ENCODE measurements around the gene FAM53C.
A peak's percentile ranks its signal among the peaks of the same experiment; 100 is the strongest.

Gene FAM53C

DNA sequence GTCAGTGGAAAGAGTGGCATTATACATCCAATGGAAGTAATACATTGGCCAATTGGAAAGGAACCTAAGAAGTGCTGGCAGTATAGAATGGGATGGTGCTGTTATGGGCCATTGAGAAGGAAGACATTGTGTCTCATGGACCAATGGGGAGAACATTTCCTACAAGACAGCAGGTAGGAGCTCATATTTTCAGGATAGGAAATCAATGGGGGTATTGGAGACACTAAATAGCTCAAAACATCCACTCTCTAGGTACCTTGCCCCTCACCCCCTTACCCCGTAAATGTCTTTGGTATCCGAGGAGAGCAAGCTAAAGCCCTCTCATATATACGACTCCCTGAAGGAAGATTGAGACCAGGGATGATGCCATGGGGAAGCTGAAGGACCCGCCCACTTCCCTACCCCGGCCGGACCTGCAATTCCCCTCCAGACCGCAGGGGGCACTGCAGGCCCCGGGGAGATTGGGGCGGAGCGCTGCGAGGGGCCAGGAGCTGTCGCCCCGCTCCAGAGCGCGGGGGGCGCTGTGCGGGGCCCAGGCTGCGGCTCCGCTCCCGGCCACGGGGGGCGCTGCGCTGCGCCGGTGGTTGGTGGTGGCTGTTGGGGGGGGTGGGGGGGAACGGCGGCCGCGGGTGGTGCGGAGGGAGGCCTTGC is 14.1 kb downstream of the FAM53C start, which contains the start of gene KDM3B:
Gene KDM3B (plus strand): TSS at position 615 of the 651 bp plus-strand sequence. CDS start 111 bp downstream, outside the sequence.
- peak within 1 kb of the TSS; percentile 97 for H3K9ac ChIP-seq (ENCODE audit: low read depth, low read length)
- H3K4me1 ChIP-seq (ENCODE audit: control insufficient read depth, insufficient read depth, low read length), result peaks cover 28% of the 10 kb centered on the region
- peak within 1 kb of the TSS; percentile 77 for H3K4me2 ChIP-seq (ENCODE audit: low read length)
- H3K9me3 ChIP-seq (replicated peaks; ENCODE audit: low read length), result peaks cover 5% of the 10 kb centered on the region
- H3K36me3 ChIP-seq (ENCODE audit: insufficient read depth, low read length), result peaks cover 21% of the 10 kb centered on the region
- peak within 1 kb of the TSS; percentile 94 for H3K4me3 ChIP-seq (ENCODE audit: low read length)
- no peaks in the 10 kb centered on the region for H3K27me3 ChIP-seq (ENCODE audit: control insufficient read depth, insufficient read depth, low read length)

- H3K4me2 ChIP-seq (ENCODE audit: low read length), result peak overlapping the region; percentile 77
- H3K4me1 ChIP-seq (ENCODE audit: control insufficient read depth, insufficient read depth, low read length), result peaks cover 28% of the 10 kb centered on the region
- H3K9me3 ChIP-seq (replicated peaks; ENCODE audit: low read length), result peaks cover 5% of the 10 kb centered on the region
- H3K4me3 ChIP-seq (ENCODE audit: low read length), result peak overlapping the region; percentile 94
- peaks cover 14% of the 10 kb centered on the region for H3K36me3 ChIP-seq (ENCODE audit: insufficient read depth, low read length)
- H3K27me3 ChIP-seq (ENCODE audit: control insufficient read depth, insufficient read depth, low read length), result no peaks in the 10 kb centered on the region
- peak overlapping the region; percentile 97 for H3K9ac ChIP-seq (ENCODE audit: low read depth, low read length)
Measured at GRCh38 chr5:138352722-138353559, 14.9 kb downstream of the FAM53C start.

DNA sequence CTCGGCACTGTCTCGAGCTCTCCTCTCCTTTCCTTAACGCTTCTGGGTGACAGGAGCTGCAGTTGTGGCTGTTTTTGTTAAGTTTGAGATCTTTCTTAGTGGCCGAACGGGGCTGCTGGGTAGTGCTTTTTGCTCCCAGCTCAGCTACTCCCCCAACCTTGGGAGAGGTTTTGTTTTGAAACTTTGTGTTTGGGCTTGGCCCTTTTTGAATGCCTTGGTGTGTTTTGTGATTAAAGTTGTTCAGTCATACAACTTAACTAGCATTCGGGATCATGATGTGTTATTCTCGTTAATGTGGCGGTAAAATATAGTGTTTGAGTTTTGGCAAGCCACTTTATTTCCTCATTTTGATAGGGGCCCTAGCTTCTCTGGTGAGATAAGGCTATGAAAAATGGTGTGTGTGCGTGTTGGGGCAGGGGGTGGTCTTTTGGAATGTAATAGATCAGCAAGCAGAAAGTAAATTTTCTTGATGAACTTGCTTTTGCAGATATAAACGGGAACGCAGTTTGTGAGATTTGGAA is 15.6 kb downstream of the FAM53C start:
- Histone ChIP-seq H3K9ac (ENCODE audit: low read depth, low read length) (peak overlapping the region; percentile 97), H3K36me3 (ENCODE audit: insufficient read depth, low read length) (peaks cover 7% of the 10 kb centered on the region), H3K4me2 (ENCODE audit: low read length) (peak overlapping the region; percentile 77), H3K27me3 (ENCODE audit: control insufficient read depth, insufficient read depth, low read length) (no peaks in the 10 kb centered on the region), H3K9me3 (replicated peaks; ENCODE audit: low read length) (peaks cover 5% of the 10 kb centered on the region), H3K4me3 (ENCODE audit: low read length) (peak overlapping the region; percentile 94), H3K4me1 (ENCODE audit: control insufficient read depth, insufficient read depth, low read length) (peaks cover 28% of the 10 kb centered on the region)

DNA sequence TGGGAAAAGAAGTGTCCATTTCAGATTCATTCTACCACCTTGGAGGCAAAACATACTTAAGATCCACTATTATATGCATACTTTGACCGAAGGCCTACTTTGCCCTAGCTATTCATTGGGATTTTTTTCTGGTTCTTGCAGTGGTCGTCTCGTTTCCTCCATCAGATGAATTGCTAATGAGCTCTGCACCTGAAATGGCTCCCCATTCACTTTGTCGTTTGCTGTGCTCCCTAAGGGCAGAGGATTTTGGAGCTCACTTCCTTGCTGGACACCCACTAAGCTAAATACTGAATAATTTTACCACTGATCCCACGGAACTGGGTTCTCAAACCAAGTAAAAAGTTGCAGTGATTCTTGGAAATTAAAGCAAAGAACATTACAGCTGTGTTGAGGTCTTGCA is 16.3 kb downstream of the FAM53C start:
- Histone ChIP-seq H3K27me3 (ENCODE audit: control insufficient read depth, insufficient read depth, low read length) (no peaks in the 10 kb centered on the region), H3K4me2 (ENCODE audit: low read length) (peak overlapping the region; percentile 77), H3K4me1 (ENCODE audit: control insufficient read depth, insufficient read depth, low read length) (peaks cover 28% of the 10 kb centered on the region), H3K4me3 (ENCODE audit: low read length) (peak overlapping the region; percentile 94), H3K36me3 (ENCODE audit: insufficient read depth, low read length) (no peaks in the 10 kb centered on the region), H3K9me3 (replicated peaks; ENCODE audit: low read length) (peaks cover 5% of the 10 kb centered on the region), H3K9ac (ENCODE audit: low read depth, low read length) (peak overlapping the region; percentile 97)

DNA sequence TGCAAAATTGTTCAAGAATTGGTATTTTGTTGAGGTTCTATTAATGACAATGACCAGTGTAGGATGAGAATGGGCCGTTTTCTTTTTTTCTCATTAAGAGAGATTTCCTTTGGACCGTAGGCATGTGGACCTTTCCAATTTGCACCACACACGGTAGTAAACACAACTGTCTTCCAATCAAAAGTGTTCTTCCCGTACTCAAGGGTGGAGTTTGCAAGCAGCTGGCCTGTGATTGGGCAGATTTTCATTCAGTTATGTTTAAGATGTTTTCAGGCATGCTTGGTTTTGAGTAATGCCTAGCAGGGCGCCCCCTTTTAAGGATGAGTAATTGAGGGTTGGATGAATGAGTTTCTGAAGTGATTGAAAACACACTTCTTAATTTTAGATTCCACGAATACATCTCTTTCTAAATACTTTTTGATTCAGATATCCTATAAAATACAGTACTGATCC is 16.9 kb downstream of the FAM53C start:
- Histone ChIP-seq H3K9ac (ENCODE audit: low read depth, low read length) (peak overlapping the region; percentile 97), H3K9me3 (replicated peaks; ENCODE audit: low read length) (peaks cover 5% of the 10 kb centered on the region), H3K4me3 (ENCODE audit: low read length) (peak overlapping the region; percentile 94), H3K4me1 (ENCODE audit: control insufficient read depth, insufficient read depth, low read length) (peaks cover 28% of the 10 kb centered on the region), H3K36me3 (ENCODE audit: insufficient read depth, low read length) (no peaks in the 10 kb centered on the region), H3K27me3 (ENCODE audit: control insufficient read depth, insufficient read depth, low read length) (no peaks in the 10 kb centered on the region), H3K4me2 (ENCODE audit: low read length) (peak overlapping the region; percentile 77)

GRCh38 chr5:138359621-138360020 is 21.6 kb downstream of the FAM53C start:
- Histone ChIP-seq H3K9ac (ENCODE audit: low read depth, low read length) (no peak overlapping the region), H3K36me3 (ENCODE audit: insufficient read depth, low read length) (no peaks in the 10 kb centered on the region)

DNA sequence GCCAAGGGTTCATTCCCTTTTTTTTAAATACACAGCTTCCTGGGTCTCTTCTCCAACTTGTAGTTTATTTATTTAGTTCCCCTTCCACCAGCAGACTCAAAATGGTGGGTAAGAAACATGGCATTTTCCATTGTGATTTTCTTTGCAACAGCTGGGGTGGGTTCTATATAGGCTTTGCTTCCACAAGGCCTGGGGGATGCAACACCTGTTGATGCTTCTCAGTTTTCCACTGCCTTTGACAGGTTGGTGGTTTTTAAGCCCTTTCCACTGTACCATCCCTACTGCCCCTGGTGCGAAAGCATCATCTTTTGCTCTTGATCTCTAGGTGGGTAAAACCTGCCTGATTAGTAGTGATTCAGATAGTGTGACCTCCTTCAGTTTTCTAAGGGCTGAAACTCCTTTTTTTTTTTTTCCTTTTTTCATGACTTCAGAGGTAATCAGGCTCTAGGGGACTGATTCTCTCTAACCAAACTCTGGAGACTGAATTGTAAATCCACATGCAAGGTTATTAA is 22.9 kb downstream of the FAM53C start:
- Histone ChIP-seq H3K36me3 (ENCODE audit: insufficient read depth, low read length) (no peaks in the 10 kb centered on the region), H3K27me3 (ENCODE audit: control insufficient read depth, insufficient read depth, low read length) (no peaks in the 10 kb centered on the region), H3K4me3 (ENCODE audit: low read length) (no peak overlapping the region), H3K9me3 (replicated peaks; ENCODE audit: low read length) (no peaks in the 10 kb centered on the region), H3K4me1 (ENCODE audit: control insufficient read depth, insufficient read depth, low read length) (no peaks in the 10 kb centered on the region), H3K4me2 (ENCODE audit: low read length) (no peak overlapping the region), H3K9ac (ENCODE audit: low read depth, low read length) (no peak overlapping the region)

More at GRCh38 chr5:138359621-138360020, 21.6 kb downstream of the FAM53C start:
- Histone ChIP-seq H3K9me3 (replicated peaks; ENCODE audit: low read length) (no peaks in the 10 kb centered on the region), H3K4me1 (ENCODE audit: control insufficient read depth, insufficient read depth, low read length) (peaks cover 8% of the 10 kb centered on the region), H3K27me3 (ENCODE audit: control insufficient read depth, insufficient read depth, low read length) (no peaks in the 10 kb centered on the region), H3K4me2 (ENCODE audit: low read length) (no peak overlapping the region), H3K4me3 (ENCODE audit: low read length) (no peak overlapping the region)

- Histone ChIP-seq H3K27me3 (ENCODE audit: control insufficient read depth, insufficient read depth, low read length) (no peaks in the 10 kb centered on the region), H3K36me3 (ENCODE audit: insufficient read depth, low read length) (no peaks in the 10 kb centered on the region), H3K4me3 (ENCODE audit: low read length) (no peak overlapping the region), H3K9ac (ENCODE audit: low read depth, low read length) (no peak overlapping the region), H3K4me2 (ENCODE audit: low read length) (no peak overlapping the region), H3K9me3 (replicated peaks; ENCODE audit: low read length) (no peaks in the 10 kb centered on the region), H3K4me1 (ENCODE audit: control insufficient read depth, insufficient read depth, low read length) (peaks cover 2% of the 10 kb centered on the region)
Measured at GRCh38 chr5:138364576-138364975, 26.5 kb downstream of the FAM53C start.

DNA sequence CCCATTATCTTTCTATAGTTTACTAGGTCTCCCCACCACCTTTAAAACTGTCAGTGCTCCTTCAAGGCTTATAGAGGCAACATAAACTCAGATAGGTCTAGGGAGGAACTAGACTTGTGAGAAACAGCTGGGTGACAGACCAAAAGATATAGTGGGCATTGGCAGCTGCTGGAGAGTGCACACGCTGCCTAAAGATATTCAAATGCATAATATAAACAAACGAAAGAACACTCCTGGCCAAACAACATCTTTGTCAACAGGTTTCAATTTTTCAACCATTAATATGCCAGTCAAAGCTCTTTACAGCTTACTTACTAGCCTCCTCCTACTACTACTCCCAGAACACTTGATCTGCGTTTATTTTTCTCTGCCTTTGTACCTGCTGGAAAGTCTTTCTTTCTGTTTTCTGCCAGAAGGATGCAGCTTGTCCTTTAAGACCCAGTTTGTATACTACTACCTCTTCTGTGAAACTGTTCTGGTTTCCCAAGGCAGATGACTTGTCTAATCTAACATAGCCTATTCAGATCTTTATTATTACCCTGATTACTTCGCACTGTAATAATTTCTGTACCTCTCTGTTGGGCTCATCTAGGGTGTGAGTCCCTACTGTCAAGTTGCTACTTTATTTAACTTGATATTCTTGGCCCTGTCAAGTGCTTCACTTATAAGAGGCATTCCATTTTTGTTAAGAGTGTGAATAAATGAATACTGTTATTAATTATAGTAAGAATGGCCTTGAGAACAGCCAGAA is 28.7 kb downstream of the FAM53C start:
- H3K4me3 ChIP-seq (ENCODE audit: low read length), result no peak overlapping the region
- no peaks in the 10 kb centered on the region for H3K36me3 ChIP-seq (ENCODE audit: insufficient read depth, low read length)
- H3K9ac ChIP-seq (ENCODE audit: low read depth, low read length), result no peak overlapping the region
- no peaks in the 10 kb centered on the region for H3K9me3 ChIP-seq (replicated peaks; ENCODE audit: low read length)
- H3K4me1 ChIP-seq (ENCODE audit: control insufficient read depth, insufficient read depth, low read length), result peaks cover 6% of the 10 kb centered on the region
- no peak overlapping the region for H3K4me2 ChIP-seq (ENCODE audit: low read length)
- H3K27me3 ChIP-seq (ENCODE audit: control insufficient read depth, insufficient read depth, low read length), result no peaks in the 10 kb centered on the region

DNA sequence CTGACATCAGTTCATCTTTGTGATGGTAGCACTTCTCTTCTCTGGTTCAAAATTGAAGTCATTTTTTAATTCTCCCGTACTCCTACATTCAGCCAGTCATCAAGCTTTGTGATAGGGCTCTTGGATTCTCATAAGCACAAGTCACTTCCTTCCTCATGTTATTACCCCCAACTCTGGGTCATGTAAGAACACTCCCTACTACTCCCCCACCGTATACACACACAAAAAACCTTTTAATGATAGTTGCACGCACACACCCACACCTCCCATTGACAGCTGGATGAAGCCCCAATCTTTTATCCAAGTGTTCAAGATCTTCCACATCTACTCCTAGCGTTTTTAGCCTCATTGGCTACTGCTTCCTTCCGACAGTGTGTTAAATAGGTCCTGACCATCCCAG is 31.2 kb downstream of the FAM53C start:
- Histone ChIP-seq H3K4me1 (ENCODE audit: control insufficient read depth, insufficient read depth, low read length) (peaks cover 6% of the 10 kb centered on the region), H3K9me3 (replicated peaks; ENCODE audit: low read length) (no peaks in the 10 kb centered on the region), H3K36me3 (ENCODE audit: insufficient read depth, low read length) (no peaks in the 10 kb centered on the region), H3K4me2 (ENCODE audit: low read length) (no peak overlapping the region), H3K4me3 (ENCODE audit: low read length) (no peak overlapping the region), H3K27me3 (ENCODE audit: control insufficient read depth, insufficient read depth, low read length) (no peaks in the 10 kb centered on the region), H3K9ac (ENCODE audit: low read depth, low read length) (no peak overlapping the region)

GRCh38 chr5:138369706-138370105 is 31.6 kb downstream of the FAM53C start:
- Histone ChIP-seq H3K9me3 (replicated peaks; ENCODE audit: low read length) (no peaks in the 10 kb centered on the region), H3K4me3 (ENCODE audit: low read length) (no peak overlapping the region), H3K36me3 (ENCODE audit: insufficient read depth, low read length) (no peaks in the 10 kb centered on the region), H3K9ac (ENCODE audit: low read depth, low read length) (no peak overlapping the region), H3K4me1 (ENCODE audit: control insufficient read depth, insufficient read depth, low read length) (peaks cover 6% of the 10 kb centered on the region), H3K27me3 (ENCODE audit: control insufficient read depth, insufficient read depth, low read length) (no peaks in the 10 kb centered on the region), H3K4me2 (ENCODE audit: low read length) (no peak overlapping the region)

Measured in skeletal muscle satellite cell (primary cell).